Measurements from ENCODE around the gene SETBP1. TPM values are rescaled to one million over a fixed set of nuclear protein-coding genes. Genes with fewer than 3 reads are reported as not detected.

The SETBP1 gene
- total RNA-seq, 1 donor from 2014 or later: 42.0 TPM

DNA sequence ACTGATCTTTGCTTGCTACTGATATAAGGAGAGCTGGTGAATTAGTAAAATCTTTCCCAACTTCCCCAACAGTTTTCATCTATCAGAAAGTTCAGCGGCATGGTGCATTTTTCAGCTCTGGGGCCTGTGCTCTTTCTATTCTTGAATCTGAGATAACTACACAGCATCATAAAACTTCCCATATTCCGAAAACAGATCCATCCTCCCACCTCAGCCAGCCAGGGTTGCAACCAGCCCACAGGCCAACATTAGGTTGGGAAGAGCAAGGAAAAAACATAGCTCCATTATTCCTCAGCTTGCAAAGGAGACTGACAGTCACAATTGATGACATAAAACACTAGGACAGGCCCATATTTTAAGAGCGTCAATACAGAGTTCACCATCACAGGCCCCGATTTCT lies 297.2 kb downstream of the SETBP1 start:
- no peaks in the 10 kb centered on the region for H3K27me3 Mint-ChIP-seq (ENCODE audit: insufficient read depth)
- H3K27ac Mint-ChIP-seq: no peak overlapping the region
- H3K4me1 Mint-ChIP-seq (ENCODE audit: low read depth): no peaks in the 10 kb centered on the region
- H3K4me3 Mint-ChIP-seq: no peak overlapping the region
- no peaks in the 10 kb centered on the region for H3K36me3 Mint-ChIP-seq (ENCODE audit: low read depth)
- no peak for DNase-seq (ENCODE audit: low spot score)
- intact Hi-C loops (cut with micrococcal nuclease): no loop called here
- H3K9me3 Mint-ChIP-seq: no peaks in the 10 kb centered on the region

GRCh38 chr18:44979748-44980147 lies 299.1 kb downstream of the SETBP1 start:
- Mint-ChIP-seq H3K27ac (no peak overlapping the region), H3K9me3 (no peaks in the 10 kb centered on the region), H3K4me3 (no peak overlapping the region), H3K4me1 (ENCODE audit: low read depth) (no peaks in the 10 kb centered on the region), H3K36me3 (ENCODE audit: low read depth) (no peaks in the 10 kb centered on the region), H3K27me3 (ENCODE audit: insufficient read depth) (no peaks in the 10 kb centered on the region)
- intact Hi-C loops (cut with micrococcal nuclease): no loop called here
- no peak for DNase-seq (ENCODE audit: low spot score)

DNA sequence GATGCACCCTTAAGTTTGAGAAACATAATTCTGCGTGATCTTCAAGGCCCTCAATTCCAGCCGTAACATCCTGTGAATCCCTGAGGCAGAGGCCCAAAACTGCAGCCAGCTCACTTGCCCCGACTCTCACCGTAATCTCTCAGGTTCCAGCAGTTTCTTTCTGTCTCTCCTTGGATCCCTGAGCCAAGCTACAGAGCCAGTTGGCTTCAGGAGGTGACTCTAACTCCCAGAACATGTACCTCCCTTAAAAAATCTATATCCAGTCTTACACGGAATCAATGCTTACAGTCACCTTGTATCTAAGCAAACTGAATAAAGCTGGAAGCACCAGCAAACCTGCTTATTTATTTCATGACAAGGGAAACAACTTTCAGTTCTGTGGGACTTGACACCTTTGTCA lies 300.4 kb downstream of the SETBP1 start:
- H3K36me3 Mint-ChIP-seq (ENCODE audit: low read depth): no peaks in the 10 kb centered on the region
- no peak overlapping the region for H3K4me3 Mint-ChIP-seq
- H3K9me3 Mint-ChIP-seq: no peaks in the 10 kb centered on the region
- no peaks in the 10 kb centered on the region for H3K4me1 Mint-ChIP-seq (ENCODE audit: low read depth)
- no peak overlapping the region for H3K27ac Mint-ChIP-seq
- no peak for DNase-seq (ENCODE audit: low spot score)
- no peaks in the 10 kb centered on the region for H3K27me3 Mint-ChIP-seq (ENCODE audit: insufficient read depth)
- intact Hi-C loops (cut with micrococcal nuclease): no loop called here

- intact Hi-C loops (cut with micrococcal nuclease): no loop called here
- Mint-ChIP-seq H3K4me3 (no peak overlapping the region), H3K4me1 (ENCODE audit: low read depth) (no peaks in the 10 kb centered on the region), H3K36me3 (ENCODE audit: low read depth) (no peaks in the 10 kb centered on the region), H3K27me3 (ENCODE audit: insufficient read depth) (no peaks in the 10 kb centered on the region), H3K27ac (no peak overlapping the region), H3K9me3 (no peaks in the 10 kb centered on the region)
- DNase-seq (ENCODE audit: low spot score): no peak
Observed at GRCh38 chr18:44986933-44987332, 306.2 kb downstream of the SETBP1 start.

DNA sequence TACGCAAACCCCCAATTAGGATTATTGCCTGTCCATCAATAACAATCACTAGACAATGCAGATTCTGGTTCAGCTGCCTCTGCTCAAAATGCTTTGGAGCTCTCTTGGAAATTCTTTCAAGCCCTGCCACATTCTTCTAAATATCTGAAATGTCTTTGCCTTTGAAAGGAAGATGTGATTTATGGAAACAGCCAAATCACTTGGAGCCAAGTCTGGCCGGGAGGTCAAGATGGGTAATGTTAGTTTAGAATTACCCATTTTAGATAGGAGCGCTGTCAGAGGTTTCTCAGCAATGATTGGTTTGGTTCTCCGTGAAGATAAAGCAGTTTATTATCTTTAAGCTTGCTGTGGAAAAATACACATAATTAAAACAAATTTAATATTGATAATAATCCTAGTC lies 306.7 kb downstream of the SETBP1 start:
- no peaks in the 10 kb centered on the region for H3K27me3 Mint-ChIP-seq (ENCODE audit: insufficient read depth)
- no peaks in the 10 kb centered on the region for H3K36me3 Mint-ChIP-seq (ENCODE audit: low read depth)
- no peak for DNase-seq (ENCODE audit: low spot score)
- no peaks in the 10 kb centered on the region for H3K4me1 Mint-ChIP-seq (ENCODE audit: low read depth)
- H3K27ac Mint-ChIP-seq: no peak overlapping the region
- no peak overlapping the region for H3K4me3 Mint-ChIP-seq
- H3K9me3 Mint-ChIP-seq: no peaks in the 10 kb centered on the region
- intact Hi-C loops (cut with micrococcal nuclease): no loop called here

GRCh38 chr18:44988821-44989587 lies 308.3 kb downstream of the SETBP1 start:
- Mint-ChIP-seq H3K27ac (no peak overlapping the region), H3K4me3 (no peak overlapping the region), H3K27me3 (ENCODE audit: insufficient read depth) (no peaks in the 10 kb centered on the region), H3K9me3 (no peaks in the 10 kb centered on the region), H3K36me3 (ENCODE audit: low read depth) (no peaks in the 10 kb centered on the region), H3K4me1 (ENCODE audit: low read depth) (no peaks in the 10 kb centered on the region)
- DNase-seq (ENCODE audit: low spot score): no peak
- intact Hi-C loops (cut with micrococcal nuclease): no loop called here

GRCh38 chr18:44996261-44996660 lies 315.6 kb downstream of the SETBP1 start:
- intact Hi-C loops (cut with micrococcal nuclease): no loop called here
- no peak for DNase-seq (ENCODE audit: low spot score)
- H3K9me3 Mint-ChIP-seq: no peaks in the 10 kb centered on the region
- no peak overlapping the region for H3K27ac Mint-ChIP-seq
- H3K4me3 Mint-ChIP-seq: no peak overlapping the region
- H3K4me1 Mint-ChIP-seq (ENCODE audit: low read depth): no peaks in the 10 kb centered on the region
- peaks cover 1% of the 10 kb centered on the region for H3K36me3 Mint-ChIP-seq (ENCODE audit: low read depth)
- H3K27me3 Mint-ChIP-seq (ENCODE audit: insufficient read depth): no peaks in the 10 kb centered on the region

- Mint-ChIP-seq H3K9me3 (no peaks in the 10 kb centered on the region), H3K27ac (no peak overlapping the region), H3K4me3 (no peak overlapping the region), H3K4me1 (ENCODE audit: low read depth) (no peaks in the 10 kb centered on the region), H3K27me3 (ENCODE audit: insufficient read depth) (no peaks in the 10 kb centered on the region), H3K36me3 (ENCODE audit: low read depth) (peaks cover 1% of the 10 kb centered on the region)
- intact Hi-C loops (cut with micrococcal nuclease): no loop called here
- no peak for DNase-seq (ENCODE audit: low spot score)
Observed at GRCh38 chr18:44997174-44997573, 316.5 kb downstream of the SETBP1 start.

GRCh38 chr18:44998360-44998759 lies 317.7 kb downstream of the SETBP1 start:
- no peak for DNase-seq (ENCODE audit: low spot score)
- intact Hi-C loops (cut with micrococcal nuclease): no loop called here
- Mint-ChIP-seq H3K4me1 (ENCODE audit: low read depth) (no peaks in the 10 kb centered on the region), H3K27ac (no peak overlapping the region), H3K4me3 (no peak overlapping the region), H3K27me3 (ENCODE audit: insufficient read depth) (no peaks in the 10 kb centered on the region), H3K9me3 (no peaks in the 10 kb centered on the region), H3K36me3 (ENCODE audit: low read depth) (peaks cover 1% of the 10 kb centered on the region)

- intact Hi-C loops (cut with micrococcal nuclease): no loop called here
- Mint-ChIP-seq H3K27ac (no peak overlapping the region), H3K36me3 (ENCODE audit: low read depth) (no peaks in the 10 kb centered on the region), H3K9me3 (no peaks in the 10 kb centered on the region), H3K4me1 (ENCODE audit: low read depth) (peaks cover 13% of the 10 kb centered on the region), H3K27me3 (ENCODE audit: insufficient read depth) (no peaks in the 10 kb centered on the region), H3K4me3 (no peak overlapping the region)
- DNase-seq (ENCODE audit: low spot score): no peak
Observed at GRCh38 chr18:45004546-45005080, 323.9 kb downstream of the SETBP1 start.

DNA sequence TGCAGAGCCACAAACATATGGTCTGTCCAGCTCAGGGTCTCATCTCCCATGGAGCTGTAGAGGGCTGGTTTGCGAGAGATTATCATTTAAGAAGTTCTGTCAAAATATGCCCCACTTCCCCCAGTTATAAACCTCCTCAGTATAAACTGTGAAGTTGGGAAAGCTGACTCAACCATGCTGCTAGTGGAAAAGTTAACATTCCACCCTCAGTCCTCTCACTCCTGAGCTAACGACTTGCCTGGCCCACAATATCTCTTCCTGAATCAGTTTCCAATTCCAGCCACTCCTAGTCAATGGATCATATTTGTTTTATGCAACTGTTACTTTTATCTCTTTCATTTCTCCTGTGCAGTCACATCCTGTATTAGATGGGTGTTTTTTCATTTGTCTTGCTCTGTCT lies 326.2 kb downstream of the SETBP1 start:
- H3K4me3 Mint-ChIP-seq: no peak overlapping the region
- H3K27ac Mint-ChIP-seq: no peak overlapping the region
- no peaks in the 10 kb centered on the region for H3K9me3 Mint-ChIP-seq
- DNase-seq (ENCODE audit: low spot score): no peak
- peaks cover 19% of the 10 kb centered on the region for H3K4me1 Mint-ChIP-seq (ENCODE audit: low read depth)
- no peaks in the 10 kb centered on the region for H3K27me3 Mint-ChIP-seq (ENCODE audit: insufficient read depth)
- intact Hi-C loops (cut with micrococcal nuclease): no loop called here
- H3K36me3 Mint-ChIP-seq (ENCODE audit: low read depth): no peaks in the 10 kb centered on the region

DNA sequence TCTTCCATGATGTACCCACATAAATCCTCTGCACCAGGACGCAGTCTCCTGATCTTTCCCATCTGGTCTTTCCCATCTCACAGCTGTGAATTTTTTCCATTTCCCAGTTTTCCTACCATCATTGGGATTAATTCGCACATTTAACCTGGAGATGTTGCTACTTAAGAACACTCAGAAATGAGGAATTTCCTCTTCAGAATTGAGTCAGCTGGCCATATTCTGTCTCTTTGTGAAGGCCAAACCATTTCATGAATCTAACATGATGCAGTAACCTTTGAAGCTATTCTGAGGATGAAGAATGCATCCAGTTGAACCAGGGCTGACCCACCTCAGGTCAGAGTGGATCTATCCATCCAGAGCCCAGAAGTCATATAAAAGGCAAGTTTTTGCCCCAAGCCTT lies 326.8 kb downstream of the SETBP1 start:
- Mint-ChIP-seq H3K4me1 (ENCODE audit: low read depth) (peaks cover 19% of the 10 kb centered on the region), H3K9me3 (no peaks in the 10 kb centered on the region), H3K27ac (no peak overlapping the region), H3K36me3 (ENCODE audit: low read depth) (no peaks in the 10 kb centered on the region), H3K4me3 (no peak overlapping the region), H3K27me3 (ENCODE audit: insufficient read depth) (no peaks in the 10 kb centered on the region)
- intact Hi-C loops (cut with micrococcal nuclease): no loop called here
- DNase-seq (ENCODE audit: low spot score): no peak

GRCh38 chr18:45008694-45009413 lies 328.2 kb downstream of the SETBP1 start:
- no peak for DNase-seq (ENCODE audit: low spot score)
- Mint-ChIP-seq H3K27ac (no peak overlapping the region), H3K9me3 (no peaks in the 10 kb centered on the region), H3K36me3 (ENCODE audit: low read depth) (no peaks in the 10 kb centered on the region), H3K4me1 (ENCODE audit: low read depth) (peaks cover 19% of the 10 kb centered on the region), H3K27me3 (ENCODE audit: insufficient read depth) (no peaks in the 10 kb centered on the region), H3K4me3 (no peak overlapping the region)
- intact Hi-C loops (cut with micrococcal nuclease): no loop called here

All from activated T-helper 1 cell treated with anti-CD3 and anti-CD28 coated beads, Interleukin-12 subunit alpha, Interleukin-12 subunit beta, Interleukin-2, Interleukin-4 antibody, amounts not matched to agents 30 ng/mL and 10 ng/mL and 1 ng/mL, durations not matched to agents 14 hours and 24 hours and 36 hours (primary cell).